NCI-H82 treated with DMSO at 0.1 percent for 48 hours (cell line): ENCODE results near the gene NUP188.
"Not testable (repeated sequence)": the region's sequence is repeated elsewhere in the genome, so short reads cannot be mapped to it uniquely, and the experiment has no call there.

Experiments used
- DNase-seq: peaks from one replicate; lab custom pipeline; 2025; ENCODE audit not compliant: unreplicated experiment; lab: John Stamatoyannopoulos, UW

NUP188 gene

DNA sequence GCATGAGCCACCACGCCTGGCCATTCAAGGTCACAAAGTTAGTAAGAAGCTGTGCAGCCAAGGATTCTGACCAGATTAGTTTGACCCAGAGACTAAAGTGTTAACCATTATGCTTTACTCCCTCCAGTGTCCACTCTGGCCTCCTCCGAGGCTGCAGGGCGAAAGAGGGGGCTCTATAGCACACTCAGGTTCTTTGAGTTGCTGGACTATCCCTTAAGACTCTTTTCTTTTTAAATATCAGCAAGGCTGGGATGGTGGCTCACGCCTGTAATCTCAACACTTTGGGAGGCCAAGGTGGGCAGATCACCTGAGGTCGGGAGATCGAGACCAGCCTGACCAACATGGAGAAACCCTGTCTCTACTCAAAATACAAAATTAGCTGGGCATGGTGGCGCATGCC, 2.5 kb upstream of the NUP188 start:
- DNase-seq = not testable (repeated sequence)

DNA sequence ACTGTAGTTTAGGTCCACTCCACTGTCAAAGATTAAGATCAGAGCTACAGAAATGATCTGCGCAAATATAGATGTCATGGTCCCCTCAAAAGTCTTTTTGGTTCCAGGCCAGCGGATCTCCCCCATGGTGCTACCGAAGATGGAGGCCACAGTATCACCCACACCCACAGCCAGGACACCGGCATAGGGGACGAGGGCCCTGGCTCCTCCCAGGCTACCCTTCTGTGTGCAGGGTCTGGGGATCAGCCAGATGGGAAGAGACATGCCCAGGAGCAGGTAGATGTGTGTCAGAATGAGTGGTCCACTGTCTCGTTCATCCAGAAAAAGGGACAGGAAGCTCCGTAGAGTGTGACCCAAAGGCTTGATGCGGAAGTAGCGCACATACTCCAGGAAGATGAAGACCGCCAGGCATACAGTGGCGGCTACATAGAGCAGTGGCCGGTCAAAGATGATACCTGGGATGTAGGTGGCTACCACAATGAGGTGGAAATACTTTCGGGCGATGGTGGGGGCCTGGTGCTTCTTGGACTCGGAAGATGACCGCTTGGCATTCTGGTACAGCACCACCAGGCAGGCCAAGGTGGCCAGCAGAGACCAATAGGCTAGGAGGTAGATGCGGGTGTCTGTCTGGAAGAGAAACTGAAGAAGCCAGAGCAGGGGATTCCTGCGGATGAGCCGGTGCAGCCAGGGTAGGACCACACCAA, 1.5 kb upstream of the NUP188 start:
- DNase-seq = no peak

DNA sequence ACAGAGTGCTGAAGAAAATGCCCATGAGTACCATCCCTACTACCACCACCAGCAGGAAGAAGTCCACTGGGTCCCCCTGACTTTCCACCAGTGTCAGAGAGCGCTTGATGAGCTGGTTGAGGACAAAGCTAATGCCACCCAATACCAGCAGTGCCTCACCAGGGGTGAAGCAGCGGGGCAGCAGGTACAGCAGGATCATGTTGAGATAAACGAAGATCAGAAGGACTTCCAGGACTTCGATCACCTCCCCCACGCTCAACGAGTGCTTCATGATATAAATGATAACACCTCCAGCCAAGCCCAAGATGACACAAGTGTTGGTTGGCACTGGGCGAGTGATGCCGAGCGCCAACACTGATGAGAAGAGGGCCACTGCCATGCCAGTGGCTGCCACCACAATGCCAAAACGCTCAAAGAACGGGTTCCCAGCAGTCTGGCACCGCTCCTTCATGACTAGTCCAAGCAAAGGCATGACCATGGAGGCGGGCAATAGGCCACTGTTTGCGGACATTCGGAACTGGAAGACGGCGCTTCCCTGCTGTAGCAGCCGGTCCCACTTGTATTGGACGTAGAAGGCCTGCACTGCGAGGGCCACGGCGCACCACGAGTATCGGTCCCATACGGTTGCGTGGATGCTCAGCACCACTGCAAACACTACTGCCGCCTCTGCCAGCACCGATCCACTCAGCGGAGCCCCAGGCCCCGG, 775 bp upstream of the NUP188 start:
- DNase-seq = no peak

DNA sequence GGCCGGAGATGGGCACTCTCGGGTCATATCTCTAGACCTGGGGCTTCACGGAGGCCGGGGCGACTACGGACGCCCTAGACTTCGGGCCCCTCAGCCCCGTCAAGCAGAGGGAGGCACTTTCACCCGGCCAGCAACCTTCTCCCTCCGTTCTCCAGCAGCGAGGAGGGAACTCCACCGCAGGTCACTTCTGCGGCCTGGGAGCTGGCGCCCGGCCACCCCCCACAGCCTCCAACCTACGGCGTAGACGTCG, 297 bp upstream of the NUP188 start:
- no peak for DNase-seq

DNA sequence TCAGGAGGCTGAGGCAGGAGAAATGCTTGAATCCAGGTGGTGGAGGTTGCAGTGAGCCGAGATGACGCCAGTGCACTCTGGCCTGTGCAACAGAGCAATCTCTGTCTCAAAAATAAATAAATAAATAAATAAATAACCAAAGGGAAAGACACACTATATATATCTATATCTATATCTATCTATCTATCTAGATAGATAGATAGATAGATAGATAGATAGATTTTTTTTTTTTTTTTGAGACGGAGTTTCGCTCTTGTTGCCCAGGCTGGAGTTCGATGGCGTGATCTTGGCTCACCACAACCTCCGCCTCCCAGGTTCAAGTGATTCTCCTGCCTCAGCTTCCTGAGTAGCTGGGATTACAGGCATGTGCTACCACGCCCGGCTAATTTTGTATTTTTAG, 13.9 kb downstream of the NUP188 start:
- not testable (repeated sequence) for DNase-seq

DNA sequence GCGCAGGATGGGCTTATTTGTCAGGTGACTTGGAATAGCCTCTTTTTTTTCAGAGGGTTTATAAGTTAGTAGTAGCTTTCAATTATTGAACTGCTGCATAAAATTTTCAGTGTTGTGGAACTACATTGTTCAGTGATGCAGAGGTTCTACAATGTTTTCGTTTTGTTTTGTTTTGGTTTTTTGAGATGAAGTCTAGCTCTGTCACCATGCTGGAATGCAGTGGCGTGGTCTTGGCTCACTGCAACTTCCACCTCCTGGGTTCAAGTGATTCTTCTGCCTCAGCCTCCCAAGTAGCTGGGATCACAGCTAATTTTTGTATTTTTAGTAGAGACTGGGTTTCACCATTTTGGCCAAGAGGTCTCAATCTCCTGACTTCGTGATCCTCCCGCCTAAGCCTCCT, 22.0 kb downstream of the NUP188 start:
- DNase-seq = no peak

DNA sequence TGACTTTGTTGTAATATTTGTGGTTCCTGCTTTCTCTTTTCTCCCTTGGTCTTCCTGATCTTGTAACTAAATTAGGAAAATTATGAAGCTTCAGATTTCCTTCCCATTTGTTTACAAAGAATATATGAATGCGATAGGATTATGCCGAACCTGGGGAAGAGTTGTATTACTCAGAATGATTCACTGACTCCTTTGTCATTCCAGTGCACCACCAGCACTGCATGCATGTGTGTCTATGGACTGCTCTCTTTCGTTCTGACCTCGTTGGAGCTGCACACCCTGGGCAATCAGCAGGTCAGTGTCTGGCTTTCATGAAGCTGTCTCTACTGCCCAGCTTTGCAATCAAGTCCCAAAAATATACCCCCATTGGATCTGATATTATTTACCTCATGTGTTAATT, 25.5 kb downstream of the NUP188 start:
- DNase-seq = no peak

DNA sequence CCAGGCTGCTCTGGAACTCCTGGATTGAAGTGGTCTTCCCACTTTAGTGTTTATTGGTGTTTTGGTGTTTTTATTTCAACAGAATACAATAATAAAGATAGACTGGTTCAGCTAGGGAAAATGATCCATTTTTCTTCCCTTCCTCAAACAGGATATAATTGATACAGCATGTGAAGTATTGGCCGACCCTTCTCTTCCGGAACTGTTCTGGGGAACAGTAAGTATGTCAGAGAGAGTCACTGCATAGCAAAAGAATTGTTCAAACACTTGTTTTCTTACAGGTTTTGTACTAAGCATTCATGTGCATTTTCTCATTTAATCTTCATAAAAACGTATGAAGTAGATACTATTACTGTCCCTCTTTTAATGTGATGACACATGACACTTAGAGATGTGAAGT, 31.6 kb downstream of the NUP188 start:
- no peak for DNase-seq

DNA sequence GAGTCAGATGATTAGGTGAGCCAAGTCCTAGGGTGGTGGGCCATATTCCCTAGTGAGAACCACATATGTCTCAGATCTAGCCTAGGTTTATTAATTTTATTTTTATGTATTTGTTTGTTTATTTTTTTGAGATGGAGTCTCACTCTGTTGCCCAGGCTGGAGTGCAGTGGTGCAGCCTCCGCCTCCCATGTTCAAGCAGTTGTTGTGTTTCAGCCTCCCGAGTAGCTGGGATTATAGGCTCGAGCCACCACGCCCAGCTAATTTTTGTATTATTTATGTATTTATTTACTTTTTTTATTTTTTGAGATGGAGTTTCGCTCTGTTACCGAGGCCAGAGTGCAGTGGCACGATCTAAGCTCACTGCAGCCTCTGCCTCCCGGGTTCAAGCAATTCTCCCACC, 36.0 kb downstream of the NUP188 start:
- no peak for DNase-seq

DNA sequence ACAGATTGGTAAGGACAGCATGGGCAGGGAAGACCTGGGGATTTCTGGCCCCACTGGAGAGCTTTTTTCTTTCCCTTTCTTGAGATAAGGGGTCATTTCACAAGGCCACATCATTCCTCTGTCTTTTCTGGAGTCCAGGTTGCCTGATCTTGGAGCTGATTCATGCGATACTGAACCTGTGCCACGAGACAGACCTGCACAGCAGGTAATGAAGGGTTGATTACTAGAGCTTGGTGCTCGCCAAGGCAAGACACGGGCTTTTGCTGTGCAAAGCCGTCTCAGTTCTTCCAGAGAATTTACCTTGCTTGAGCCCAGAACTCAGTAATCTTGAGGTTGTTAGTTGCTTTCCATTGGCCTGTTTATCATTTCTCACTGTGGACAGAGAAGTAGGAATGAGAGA, 39.2 kb downstream of the NUP188 start:
- no peak for DNase-seq

DNA sequence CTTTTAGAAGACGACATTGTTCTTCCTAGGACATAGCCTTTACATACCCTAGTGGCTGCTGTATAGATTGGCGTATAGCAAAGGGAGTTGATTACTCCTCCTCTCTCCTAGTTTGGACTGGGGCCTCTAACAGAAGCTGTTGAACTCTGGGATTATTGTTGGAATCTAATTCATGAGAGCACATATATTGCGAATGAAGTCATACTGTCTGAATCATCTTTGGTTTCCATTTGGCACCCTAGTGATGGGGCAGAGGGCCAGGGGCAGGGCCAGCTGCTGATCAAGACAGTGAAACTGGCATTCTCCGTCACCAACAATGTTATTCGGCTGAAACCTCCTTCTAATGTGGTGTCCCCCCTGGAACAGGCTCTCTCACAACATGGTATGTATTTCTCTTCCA, 40.3 kb downstream of the NUP188 start:
- DNase-seq = no peak

DNA sequence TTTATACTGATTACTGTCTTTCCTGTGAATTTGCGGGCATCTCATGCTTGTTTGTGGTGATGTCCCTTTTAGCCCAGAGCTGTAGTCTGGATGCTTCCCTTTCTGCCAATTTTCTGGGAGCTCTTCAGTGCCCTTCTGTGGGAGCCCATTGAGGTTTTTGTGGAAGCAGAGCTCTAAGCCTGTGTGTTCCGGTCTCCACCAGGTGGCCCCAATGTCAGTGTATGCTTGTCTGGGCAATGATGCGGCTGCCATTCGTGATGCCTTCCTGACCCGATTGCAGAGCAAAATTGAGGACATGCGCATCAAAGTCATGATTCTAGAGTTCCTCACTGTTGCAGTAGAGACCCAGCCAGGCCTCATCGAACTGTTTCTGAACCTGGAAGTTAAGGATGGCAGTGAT, 45.5 kb downstream of the NUP188 start:
- DNase-seq = no peak

DNA sequence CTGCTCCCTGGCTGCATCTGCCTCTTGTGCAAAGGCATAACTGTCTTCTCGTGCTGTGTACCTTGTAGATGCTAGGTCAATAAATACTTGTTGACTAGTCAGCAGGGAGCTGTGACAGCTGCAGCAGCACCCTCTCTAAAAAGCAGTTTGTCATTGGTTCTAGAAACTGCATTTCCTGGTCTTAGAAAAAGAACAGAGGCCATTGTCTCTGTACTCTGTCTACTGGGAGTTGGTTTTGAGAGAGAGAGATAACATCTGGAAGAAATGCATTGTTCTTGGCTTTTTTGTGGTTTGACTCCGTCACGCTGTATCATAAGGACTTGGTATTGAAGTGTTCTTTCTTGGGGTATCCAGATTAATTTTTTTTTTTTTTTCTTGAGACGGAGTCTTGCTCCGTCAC, 48.3 kb downstream of the NUP188 start:
- DNase-seq = no peak

DNA sequence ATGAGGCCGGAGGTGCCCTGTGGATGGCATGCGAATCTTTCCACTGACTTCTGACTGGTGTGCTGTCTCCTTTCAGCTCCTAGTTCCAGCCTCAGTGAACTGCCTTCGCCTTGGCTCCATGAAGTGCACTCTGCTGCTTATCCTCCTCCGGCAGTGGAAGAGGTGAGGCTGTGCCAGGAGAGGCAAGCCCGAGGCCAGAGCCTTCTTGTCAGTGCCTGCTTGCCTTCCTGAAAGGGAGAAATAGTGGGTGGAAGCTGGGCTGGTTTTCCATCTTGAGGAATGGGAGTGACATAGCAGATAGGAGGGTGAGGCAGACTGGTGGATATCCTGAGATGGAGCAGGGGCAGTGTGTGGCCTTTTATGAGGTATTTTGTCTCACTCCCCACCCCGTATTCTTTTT, 51.0 kb downstream of the NUP188 start:
- no peak for DNase-seq

DNA sequence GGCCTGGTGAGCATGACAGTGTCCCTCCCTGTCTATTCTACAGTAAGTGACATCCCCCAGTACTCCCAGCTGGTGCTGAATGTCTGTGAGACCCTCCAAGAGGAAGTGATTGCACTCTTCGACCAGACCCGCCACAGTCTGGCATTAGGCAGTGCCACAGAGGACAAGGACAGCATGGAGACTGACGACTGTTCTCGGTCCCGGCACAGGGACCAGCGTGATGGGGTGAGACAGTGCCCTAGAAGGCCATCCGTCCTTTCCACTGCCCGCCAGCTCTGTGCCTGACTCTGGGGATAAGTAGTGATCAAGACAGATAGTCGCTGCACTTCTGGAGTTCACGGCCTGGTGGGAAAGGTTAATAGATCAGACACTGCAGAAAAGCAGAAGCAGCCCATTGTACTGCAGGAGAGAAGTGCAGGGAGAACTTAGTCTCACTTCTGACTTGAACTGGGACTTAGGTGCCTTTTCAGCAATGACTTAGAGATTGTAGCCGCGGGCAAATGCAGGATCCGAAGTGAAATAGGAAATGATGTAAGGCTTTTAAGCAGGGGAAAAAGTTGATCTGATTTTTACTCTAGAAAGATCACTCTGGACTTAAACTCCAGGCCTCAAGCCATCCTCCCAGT, 52.2 kb downstream of the NUP188 start:
- no peak for DNase-seq

DNA sequence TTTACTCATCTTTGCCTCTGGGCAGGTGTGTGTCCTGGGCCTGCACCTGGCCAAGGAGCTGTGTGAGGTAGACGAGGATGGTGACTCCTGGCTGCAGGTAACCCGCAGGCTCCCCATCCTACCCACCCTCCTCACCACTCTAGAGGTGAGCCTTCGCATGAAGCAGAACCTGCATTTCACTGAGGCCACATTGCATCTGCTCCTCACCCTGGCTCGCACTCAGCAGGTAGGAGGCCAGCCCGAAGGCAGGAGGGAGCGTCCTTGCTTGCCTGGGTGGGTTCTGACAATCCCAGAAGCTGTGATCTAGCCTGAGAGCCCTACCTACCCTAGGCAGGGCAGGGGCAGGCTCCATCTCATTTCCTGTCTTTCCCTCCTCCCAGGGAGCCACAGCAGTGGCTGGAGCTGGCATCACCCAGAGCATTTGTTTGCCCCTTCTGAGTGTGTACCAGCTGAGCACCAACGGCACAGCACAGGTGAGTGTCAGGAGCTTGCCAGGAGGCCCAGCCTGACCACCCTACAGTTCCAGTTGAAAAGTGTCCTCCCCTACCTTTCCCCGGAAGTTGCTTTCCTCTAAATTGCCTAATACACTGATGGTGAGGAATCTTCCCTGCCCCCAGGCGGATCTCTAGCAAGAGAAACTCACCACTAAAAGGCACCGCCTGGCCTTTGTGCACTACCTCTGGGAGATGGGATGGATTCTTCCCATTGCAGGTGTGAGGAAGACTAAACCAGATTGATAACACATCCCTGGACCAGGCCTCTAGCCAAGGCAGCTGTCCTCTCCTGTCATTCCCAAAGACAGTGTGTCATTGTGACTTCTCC, 54.2 kb downstream of the NUP188 start:
- DNase-seq = no peak

DNA sequence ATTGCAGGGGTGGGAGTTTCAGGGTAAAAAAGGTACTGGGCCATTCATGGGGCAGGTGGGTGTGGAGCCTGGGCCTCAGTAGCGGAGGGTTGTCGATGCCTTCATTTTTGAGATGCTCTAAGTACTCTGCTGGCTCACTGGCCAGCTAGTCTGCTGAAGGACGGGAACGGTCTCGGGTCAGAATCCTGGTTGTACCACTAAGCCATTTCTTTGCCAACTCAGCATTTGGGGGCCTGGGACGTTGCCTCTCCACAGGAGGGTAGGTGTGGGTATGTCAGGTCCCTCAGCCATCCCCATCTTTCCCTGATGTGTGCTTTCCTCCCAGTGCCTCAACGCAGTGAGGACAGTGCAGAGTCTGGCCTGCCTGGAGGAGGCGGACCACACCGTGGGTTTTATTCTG, 55.5 kb downstream of the NUP188 start:
- DNase-seq = no peak

DNA sequence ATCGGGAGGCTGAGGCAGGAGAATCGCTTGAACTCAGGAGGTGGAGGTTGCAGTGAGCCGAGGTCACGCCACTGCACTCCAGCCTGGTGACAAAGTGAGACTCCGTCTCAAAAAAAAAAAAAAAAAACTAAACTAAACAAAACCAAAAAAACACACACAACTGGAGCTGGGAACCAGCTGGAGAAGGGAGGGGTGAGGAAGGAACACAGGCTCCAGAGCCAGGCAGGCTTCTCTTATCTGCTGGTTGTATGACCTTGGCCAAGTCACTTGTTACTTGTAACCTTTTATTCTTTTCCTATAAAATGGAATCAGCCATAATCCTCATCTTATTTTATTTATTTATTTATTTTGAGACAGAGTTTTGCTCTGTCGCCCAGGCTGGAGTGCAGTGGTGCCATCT, 56.7 kb downstream of the NUP188 start:
- DNase-seq = not testable (repeated sequence)

DNA sequence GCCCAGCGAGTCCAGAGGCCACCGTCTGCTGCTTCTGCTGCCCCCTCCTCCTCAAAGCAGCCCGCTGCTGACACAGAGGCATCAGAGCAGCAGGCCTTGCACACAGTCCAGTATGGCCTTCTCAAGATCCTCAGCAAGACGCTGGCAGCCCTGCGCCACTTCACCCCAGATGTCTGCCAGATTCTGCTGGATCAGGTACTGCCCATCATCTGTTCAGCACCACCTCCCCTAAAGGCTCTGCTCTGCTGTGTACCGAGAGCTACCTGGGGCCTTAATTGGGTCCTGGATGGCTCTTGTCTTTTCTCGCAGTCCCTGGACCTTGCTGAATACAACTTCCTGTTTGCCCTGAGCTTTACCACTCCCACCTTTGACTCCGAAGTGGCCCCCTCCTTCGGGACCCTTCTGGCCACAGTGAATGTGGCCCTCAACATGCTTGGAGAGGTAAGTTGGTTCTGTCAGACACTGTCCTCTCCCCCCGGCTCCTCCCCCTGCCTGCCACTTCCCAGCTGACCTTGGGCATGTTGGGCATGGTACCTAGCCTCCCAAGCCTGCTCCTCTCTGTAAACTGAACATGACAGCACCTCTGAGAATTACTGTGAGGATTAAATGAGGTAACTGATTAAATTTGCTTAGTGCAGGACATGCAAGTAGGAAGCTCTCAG, 58.0 kb downstream of the NUP188 start:
- no peak for DNase-seq

DNA sequence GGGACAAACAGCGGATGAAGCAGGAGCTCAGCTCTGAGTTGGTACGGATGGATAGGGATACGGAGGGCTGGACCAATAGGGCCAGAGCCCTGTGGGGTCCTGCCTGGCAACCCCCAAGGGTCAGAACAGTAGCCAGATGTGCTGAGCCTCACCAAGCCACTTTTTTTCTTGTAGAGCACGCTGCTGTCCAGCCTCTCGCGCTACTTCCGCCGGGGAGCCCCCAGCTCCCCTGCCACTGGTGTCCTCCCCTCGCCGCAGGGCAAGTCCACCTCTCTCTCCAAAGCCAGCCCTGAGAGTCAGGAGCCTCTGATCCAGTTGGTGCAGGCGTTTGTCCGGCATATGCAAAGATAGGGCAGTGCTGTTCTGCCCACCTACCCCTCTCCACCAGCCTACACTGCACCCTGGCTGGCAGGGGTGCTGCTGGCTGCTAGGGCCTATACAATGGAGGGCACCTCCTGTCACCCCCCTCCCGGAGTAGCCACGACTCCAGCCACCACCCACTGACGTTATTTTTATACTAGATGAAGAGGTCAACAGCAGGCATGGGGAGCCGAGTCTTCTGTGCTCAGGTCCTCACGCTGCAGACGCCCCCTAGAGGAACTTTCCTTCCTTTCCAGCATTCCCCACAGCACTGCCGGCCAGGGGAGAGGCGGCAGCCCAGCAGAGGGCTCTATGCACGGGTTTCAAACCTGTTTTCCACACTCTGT, 59.0 kb downstream of the NUP188 start:
- DNase-seq = peak; percentile 40
